PC-3 (cell line): Measurements from ENCODE around the gene PBX3. TPM values are rescaled to one million over a fixed set of nuclear protein-coding genes. Genes with fewer than 3 reads are reported as not detected.

Experiments used
- ATAC-seq: fragments of 200-7000 bp; cut with Tn5 transposase; 2 replicates; pipeline ENCODE4 v1.9.1; 2020; ENCODE audit warnings: mild to moderate bottlenecking, moderate library complexity
- BruUV-seq: library from RNA; stranded (reverse); fragments of 400-500 nt; replicated peaks from 2 replicates; lab custom pipeline; 2021; lab: Mats Ljungman, UMichigan
- CTCF ChIA-PET: fragments of 300-600 bp; sonication (Branson Sonifier 250); formaldehyde crosslinking; loops from one replicate; lab custom pipeline; 2022; ENCODE audit warnings: antibody characterized with exemption; lab: Charles Lee
- POLR2A ChIA-PET: fragments of 300-600 bp; sonication (Branson Sonifier 250); formaldehyde crosslinking; loops from one replicate; lab custom pipeline; 2022; ENCODE audit warnings: antibody characterized with exemption; ENCODE audit not compliant: unreplicated experiment; lab: Charles Lee
- DNase-seq: peaks from one replicate; pipeline ENCODE4 v3.0.0-alpha.2; 2015
- H2AFZ ChIP-seq: fragments of 300-600 bp; sonication (generic); 2 replicates; pipeline ENCODE4 v1.6.0; 2016; ENCODE audit warnings: antibody characterized with exemption, low read length
- H3F3A ChIP-seq: fragments of 300-600 bp; sonication (generic); one replicate; pipeline ENCODE4 v1.6.0; 2017; ENCODE audit warnings: antibody characterized with exemption, low read length, control low read depth, mild to moderate bottlenecking; ENCODE audit not compliant: unreplicated experiment
- H3K27ac ChIP-seq: fragments of 300-600 bp; sonication (generic); 2 replicates; pipeline ENCODE4 v1.5.1; 2016; ENCODE audit warnings: mild to moderate bottlenecking, low read length
- H3K27me3 ChIP-seq: fragments of 300-600 bp; sonication (generic); 2 replicates; pipeline ENCODE4 v1.6.1; 2016; ENCODE audit warnings: low read length, mixed read lengths
- H3K36me3 ChIP-seq: fragments of 300-600 bp; sonication (generic); 2 replicates; pipeline ENCODE4 v1.6.1; 2016; ENCODE audit warnings: low read depth, mixed run types, low read length, mixed read lengths
- H3K4me1 ChIP-seq: fragments of 300-600 bp; sonication (generic); 2 replicates; pipeline ENCODE4 v1.5.1; 2016; ENCODE audit warnings: low read length; ENCODE audit not compliant: insufficient read depth
- H3K4me2 ChIP-seq: fragments of 300-600 bp; sonication (generic); 2 replicates; pipeline ENCODE4 v1.6.0; 2016; ENCODE audit warnings: low read length
- H3K4me3 ChIP-seq: fragments of 300-600 bp; sonication (generic); 2 replicates; pipeline ENCODE4 v1.5.1; 2016; ENCODE audit warnings: mild to moderate bottlenecking, low read length, mixed read lengths
- H3K79me2 ChIP-seq: fragments of 300-600 bp; sonication (generic); 2 replicates; pipeline ENCODE4 v1.6.1; 2017; ENCODE audit warnings: low read length, mixed read lengths
- H3K9ac ChIP-seq: fragments of 300-600 bp; sonication (generic); 2 replicates; pipeline ENCODE4 v1.6.0; 2016; ENCODE audit warnings: mild to moderate bottlenecking, low read length
- H3K9me2 ChIP-seq: fragments of 300-600 bp; sonication (generic); replicated peaks from 2 replicates; pipeline ENCODE4 v1.6.1; 2016; ENCODE audit warnings: mixed run types, low read length, mixed read lengths
- H3K9me3 ChIP-seq: fragments of 300-600 bp; sonication (generic); 2 replicates; pipeline ENCODE4 v1.6.1; 2016; ENCODE audit warnings: low read length, mixed read lengths
- H4K20me1 ChIP-seq: fragments of 300-600 bp; sonication (generic); 2 replicates; pipeline ENCODE4 v1.6.1; 2016; ENCODE audit warnings: low read length, mixed read lengths
- EZH2 ChIP-seq: fragments of 300-600 bp; sonication (generic); IDR thresholded peaks from one replicate; pipeline ENCODE4 v1.6.1; 2017; ENCODE audit warnings: antibody characterized with exemption, mild to moderate bottlenecking, low read length; ENCODE audit not compliant: unreplicated experiment
- EZH2phosphoT487 ChIP-seq: fragments of 300-600 bp; sonication (generic); IDR thresholded peaks from 2 replicates; pipeline ENCODE4 v1.6.1; 2018; ENCODE audit warnings: mild to moderate bottlenecking, antibody characterized with exemption, low read length, borderline replicate concordance
- intact Hi-C: fragments of 100-400 bp; cut with micrococcal nuclease; formaldehyde crosslinking; loops from 2 replicates; pipeline ENCODE4 v1.9.0; 2023
- total RNA-seq: library from RNA; depleted of rRNA; stranded (reverse); fragments of >200 nt; gene quantifications from 2 replicates; pipeline ENCODE4 v1.2.3, GENCODE V29; 2014
- TF ChIP-seq, protein P1 (sequence below): fragments of 300-600 bp; sonication (generic); conservative IDR thresholded peaks from 2 replicates; pipeline ENCODE4 v1.5.1; 2017; ENCODE audit warnings: antibody characterized with exemption, low read depth, mild to moderate bottlenecking, low read length

PBX3 gene
- total RNA-seq, 1 experiment from 2014 or later, result 35.5 TPM

DNA sequence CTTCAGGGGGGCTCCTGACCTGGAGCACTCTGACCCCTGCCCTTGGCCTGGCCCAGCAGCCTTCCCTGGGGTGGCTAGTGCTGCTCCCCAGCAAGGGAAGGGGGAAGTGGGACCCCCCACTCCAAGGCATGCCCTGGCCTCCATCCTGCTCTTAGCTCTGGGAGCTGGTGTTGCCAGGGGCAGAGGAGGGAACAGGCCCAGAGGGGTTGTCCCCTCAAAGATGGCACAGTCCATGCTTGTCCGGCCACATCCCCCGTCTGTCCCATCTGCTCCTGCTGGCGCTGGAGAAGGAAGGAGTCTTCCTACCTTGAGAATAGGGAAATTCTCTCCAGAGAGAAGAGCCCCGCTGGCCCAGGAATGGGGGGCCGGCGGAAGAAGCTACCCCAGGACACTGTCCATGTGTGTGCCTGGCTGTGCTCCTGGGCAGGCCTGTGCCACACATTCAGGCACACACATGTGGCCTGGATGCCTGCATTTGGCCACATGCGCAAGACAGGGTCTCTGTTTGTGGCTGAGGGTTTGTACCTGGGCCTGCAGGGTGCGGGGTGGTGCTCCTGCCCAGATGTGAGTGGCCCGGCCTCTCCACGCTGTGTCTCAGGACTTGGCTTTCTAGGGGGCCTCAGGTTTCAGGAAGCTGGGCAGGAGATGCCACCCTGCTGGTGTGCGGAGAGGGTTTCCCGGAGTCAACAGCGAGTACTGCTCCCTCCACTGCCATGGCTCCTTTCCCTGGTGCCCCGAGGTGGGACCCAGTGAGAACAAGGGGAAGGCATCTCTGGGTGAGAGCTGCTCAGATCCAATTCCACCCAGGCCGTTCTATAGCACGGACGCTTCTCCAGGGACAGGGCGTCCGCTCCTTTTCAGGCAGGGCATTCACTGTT is 247.1 kb downstream of the PBX3 start:
- Histone ChIP-seq H4K20me1 (no peaks in the 10 kb centered on the region), H3K4me2 (no peak overlapping the region), H3K9me3 (no peaks in the 10 kb centered on the region), H3K4me3 (no peak overlapping the region), H3F3A (no peaks in the 10 kb centered on the region), H3K4me1 (no peaks in the 10 kb centered on the region), H3K9me2 (no peaks in the 10 kb centered on the region), H3K27ac (no peak overlapping the region), H3K36me3 (no peaks in the 10 kb centered on the region), H3K9ac (no peak overlapping the region), H2AFZ (no peak overlapping the region), H3K27me3 (no peaks in the 10 kb centered on the region), H3K79me2 (no peaks in the 10 kb centered on the region)
- intact Hi-C loops, result no loop called here
- ChIA-PET CTCF (interaction anchor here (0.6 kb wide), 1 partner anchor 410 kb away, joined by 3 read pairs; no protein-coding TSS in a partner anchor), POLR2A (no interaction called here)
- no TSS peak for BruUV-seq
- DNase-seq (no peak), ATAC-seq (no peak)
- TF ChIP-seq, protein P1, sequence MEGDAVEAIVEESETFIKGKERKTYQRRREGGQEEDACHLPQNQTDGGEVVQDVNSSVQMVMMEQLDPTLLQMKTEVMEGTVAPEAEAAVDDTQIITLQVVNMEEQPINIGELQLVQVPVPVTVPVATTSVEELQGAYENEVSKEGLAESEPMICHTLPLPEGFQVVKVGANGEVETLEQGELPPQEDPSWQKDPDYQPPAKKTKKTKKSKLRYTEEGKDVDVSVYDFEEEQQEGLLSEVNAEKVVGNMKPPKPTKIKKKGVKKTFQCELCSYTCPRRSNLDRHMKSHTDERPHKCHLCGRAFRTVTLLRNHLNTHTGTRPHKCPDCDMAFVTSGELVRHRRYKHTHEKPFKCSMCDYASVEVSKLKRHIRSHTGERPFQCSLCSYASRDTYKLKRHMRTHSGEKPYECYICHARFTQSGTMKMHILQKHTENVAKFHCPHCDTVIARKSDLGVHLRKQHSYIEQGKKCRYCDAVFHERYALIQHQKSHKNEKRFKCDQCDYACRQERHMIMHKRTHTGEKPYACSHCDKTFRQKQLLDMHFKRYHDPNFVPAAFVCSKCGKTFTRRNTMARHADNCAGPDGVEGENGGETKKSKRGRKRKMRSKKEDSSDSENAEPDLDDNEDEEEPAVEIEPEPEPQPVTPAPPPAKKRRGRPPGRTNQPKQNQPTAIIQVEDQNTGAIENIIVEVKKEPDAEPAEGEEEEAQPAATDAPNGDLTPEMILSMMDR, result no peak
- no peak for TF ChIP-seq EZH2
- no peak for TF ChIP-seq EZH2phosphoT487

DNA sequence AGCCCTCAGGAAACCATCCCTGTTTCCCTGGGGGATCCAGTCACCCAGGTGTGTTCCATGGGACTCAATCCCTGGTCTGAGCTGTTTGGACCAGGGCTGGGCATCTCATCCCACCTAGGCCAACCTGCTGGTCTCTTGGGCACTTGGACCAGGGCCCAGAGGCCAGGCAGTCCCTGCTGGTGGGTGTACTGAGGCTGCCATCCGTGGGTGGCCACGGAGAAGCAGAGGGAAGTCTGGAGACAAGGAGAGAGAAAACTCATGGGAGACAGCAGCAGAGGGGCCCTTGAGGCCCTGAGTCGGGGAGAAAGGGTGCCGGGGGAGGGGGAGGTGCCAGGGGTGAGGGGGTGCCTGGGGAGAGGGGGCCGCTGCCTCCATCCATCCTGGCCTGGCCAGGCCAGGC is 247.8 kb downstream of the PBX3 start:
- no peaks in the 10 kb centered on the region for H3K4me1 ChIP-seq
- DNase-seq, result no peak
- H3K4me2 ChIP-seq, result no peak overlapping the region
- H3K9me3 ChIP-seq, result no peaks in the 10 kb centered on the region
- CTCF ChIA-PET, result no interaction called here
- no peak for TF ChIP-seq EZH2
- TF ChIP-seq, protein P1, result no peak
- no peak for TF ChIP-seq EZH2phosphoT487
- H3K36me3 ChIP-seq, result no peaks in the 10 kb centered on the region
- no peaks in the 10 kb centered on the region for H3F3A ChIP-seq
- H2AFZ ChIP-seq, result no peak overlapping the region
- no peak for ATAC-seq
- H3K9ac ChIP-seq, result no peak overlapping the region
- intact Hi-C loops, result no loop called here
- H3K79me2 ChIP-seq, result no peaks in the 10 kb centered on the region
- H3K27me3 ChIP-seq, result no peaks in the 10 kb centered on the region
- H4K20me1 ChIP-seq, result no peaks in the 10 kb centered on the region
- H3K9me2 ChIP-seq, result no peaks in the 10 kb centered on the region
- no peak overlapping the region for H3K27ac ChIP-seq
- POLR2A ChIA-PET, result no interaction called here
- BruUV-seq, result no TSS peak
- no peak overlapping the region for H3K4me3 ChIP-seq

DNA sequence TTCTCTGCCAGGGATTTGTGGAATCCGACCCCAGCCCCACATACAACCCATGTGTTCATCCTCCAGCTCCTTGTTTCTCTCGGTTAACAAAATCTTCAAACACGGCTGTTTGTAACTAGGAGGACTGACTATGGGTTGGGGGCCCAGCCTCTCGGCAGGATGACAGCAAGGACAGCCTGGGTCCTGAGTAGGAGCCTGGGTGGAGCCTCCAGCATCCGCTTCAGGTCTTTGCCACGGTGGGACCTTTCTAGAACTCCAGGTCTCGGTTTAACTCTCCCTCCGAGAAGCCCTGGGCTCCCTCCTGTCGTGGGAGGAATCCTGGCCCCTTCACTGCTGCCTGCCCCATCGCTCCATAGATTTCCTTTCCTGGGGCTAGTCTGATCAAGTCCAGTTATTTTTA is 248.5 kb downstream of the PBX3 start:
- no peak for ATAC-seq
- no peaks in the 10 kb centered on the region for H3K36me3 ChIP-seq
- intact Hi-C loops, result no loop called here
- no peak overlapping the region for H3K27ac ChIP-seq
- no peaks in the 10 kb centered on the region for H3F3A ChIP-seq
- no peak overlapping the region for H3K9ac ChIP-seq
- ChIA-PET POLR2A (no interaction called here), CTCF (no interaction called here)
- no peaks in the 10 kb centered on the region for H3K79me2 ChIP-seq
- H3K9me3 ChIP-seq, result no peaks in the 10 kb centered on the region
- no peaks in the 10 kb centered on the region for H3K27me3 ChIP-seq
- BruUV-seq, result no TSS peak
- H2AFZ ChIP-seq, result no peak overlapping the region
- no peak overlapping the region for H3K4me2 ChIP-seq
- no peaks in the 10 kb centered on the region for H3K9me2 ChIP-seq
- no peak for DNase-seq
- no peaks in the 10 kb centered on the region for H4K20me1 ChIP-seq
- TF ChIP-seq, protein P1, result no peak
- no peak for TF ChIP-seq EZH2phosphoT487
- no peak for TF ChIP-seq EZH2
- H3K4me1 ChIP-seq, result no peaks in the 10 kb centered on the region
- no peak overlapping the region for H3K4me3 ChIP-seq
